ENCODE results near the gene PTPRE. TPM values are rescaled to one million over a fixed set of nuclear protein-coding genes. Genes with fewer than 3 reads are reported as not detected.

Gene PTPRE
- total RNA-seq, 1 donor from 2014 or later: 0.21 TPM

DNA sequence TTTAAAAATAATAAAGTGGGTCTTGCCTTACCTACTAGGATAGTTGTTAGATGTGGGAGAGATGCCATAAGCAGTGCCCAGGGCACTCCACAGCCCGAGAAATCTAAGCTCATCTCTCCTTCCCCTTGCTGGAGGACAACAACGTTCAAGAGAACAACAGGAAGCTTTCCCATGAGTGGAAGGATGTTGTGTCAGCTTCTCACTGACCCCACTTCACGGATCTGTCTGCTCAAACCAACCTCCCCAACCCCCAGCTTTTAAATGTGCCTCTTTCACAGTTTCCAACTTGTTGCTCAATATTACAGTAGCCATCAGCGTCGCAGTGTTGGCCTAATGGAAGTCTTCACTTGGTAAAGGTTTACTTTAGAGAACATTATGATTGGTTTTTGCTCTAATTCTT lies 72.1 kb downstream of the PTPRE start:
- no peaks in the 10 kb centered on the region for H3F3A ChIP-seq (ENCODE audit: low read depth)
- peaks cover 4% of the 10 kb centered on the region for H3K27me3 Mint-ChIP-seq (ENCODE audit: insufficient read depth, low read depth)
- H3K79me2 ChIP-seq (ENCODE audit: low read depth): no peaks in the 10 kb centered on the region
- H2AFZ ChIP-seq (replicated peaks): no peak overlapping the region
- no peaks in the 10 kb centered on the region for H3K36me3 ChIP-seq
- H4K20me1 ChIP-seq (ENCODE audit: low read depth): no peaks in the 10 kb centered on the region
- no peaks in the 10 kb centered on the region for H3K9me3 ChIP-seq (ENCODE audit: low read depth)
- H3K4me3 Mint-ChIP-seq: no peak overlapping the region
- H3K4me3 ChIP-seq: no peak overlapping the region
- H3K27ac ChIP-seq: no peak overlapping the region
- no peaks in the 10 kb centered on the region for H3K4me1 ChIP-seq
- no peak for DNase-seq (ENCODE audit: low spot score)
- peaks cover 7% of the 10 kb centered on the region for H3K9me3 Mint-ChIP-seq
- peaks cover 22% of the 10 kb centered on the region for H3K4me1 Mint-ChIP-seq
- TF ChIP-seq EZH2 (IDR thresholded peaks at IDR 0.05) (no peak), EZH2phosphoT487 (IDR thresholded peaks at IDR 0.05) (no peak)
- TF ChIP-seq, protein P1, sequence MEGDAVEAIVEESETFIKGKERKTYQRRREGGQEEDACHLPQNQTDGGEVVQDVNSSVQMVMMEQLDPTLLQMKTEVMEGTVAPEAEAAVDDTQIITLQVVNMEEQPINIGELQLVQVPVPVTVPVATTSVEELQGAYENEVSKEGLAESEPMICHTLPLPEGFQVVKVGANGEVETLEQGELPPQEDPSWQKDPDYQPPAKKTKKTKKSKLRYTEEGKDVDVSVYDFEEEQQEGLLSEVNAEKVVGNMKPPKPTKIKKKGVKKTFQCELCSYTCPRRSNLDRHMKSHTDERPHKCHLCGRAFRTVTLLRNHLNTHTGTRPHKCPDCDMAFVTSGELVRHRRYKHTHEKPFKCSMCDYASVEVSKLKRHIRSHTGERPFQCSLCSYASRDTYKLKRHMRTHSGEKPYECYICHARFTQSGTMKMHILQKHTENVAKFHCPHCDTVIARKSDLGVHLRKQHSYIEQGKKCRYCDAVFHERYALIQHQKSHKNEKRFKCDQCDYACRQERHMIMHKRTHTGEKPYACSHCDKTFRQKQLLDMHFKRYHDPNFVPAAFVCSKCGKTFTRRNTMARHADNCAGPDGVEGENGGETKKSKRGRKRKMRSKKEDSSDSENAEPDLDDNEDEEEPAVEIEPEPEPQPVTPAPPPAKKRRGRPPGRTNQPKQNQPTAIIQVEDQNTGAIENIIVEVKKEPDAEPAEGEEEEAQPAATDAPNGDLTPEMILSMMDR (IDR thresholded peaks at IDR 0.05): no peak
- H3K27me3 ChIP-seq: peaks cover 6% of the 10 kb centered on the region
- H3K36me3 Mint-ChIP-seq: no peaks in the 10 kb centered on the region
- H3K27ac Mint-ChIP-seq: no peak overlapping the region
- H3K4me2 ChIP-seq: no peak overlapping the region
- no peak overlapping the region for H3K9ac ChIP-seq

DNA sequence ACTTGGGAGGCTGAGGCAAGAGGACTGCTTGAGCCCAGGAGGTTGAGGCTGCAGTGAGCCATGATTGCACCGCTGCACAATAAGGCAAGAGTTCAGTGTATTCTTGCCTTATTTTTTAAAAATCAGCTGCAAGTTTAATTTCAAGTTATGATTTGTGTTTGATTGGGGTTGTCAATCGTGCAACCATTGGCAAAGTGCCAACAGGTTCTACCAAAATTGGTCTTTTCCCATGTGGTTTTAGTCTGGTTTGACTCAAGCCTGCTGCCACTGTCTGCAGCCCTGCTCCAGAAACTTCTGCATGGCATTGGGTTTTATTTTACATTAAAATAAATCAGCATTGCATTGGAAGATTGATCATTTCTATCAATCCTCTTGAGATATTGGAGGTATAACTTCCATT lies 72.7 kb downstream of the PTPRE start:
- H3K36me3 ChIP-seq: no peaks in the 10 kb centered on the region
- no peaks in the 10 kb centered on the region for H3K36me3 Mint-ChIP-seq
- H3K4me2 ChIP-seq: no peak overlapping the region
- no peak overlapping the region for H2AFZ ChIP-seq (replicated peaks)
- TF ChIP-seq EZH2 (IDR thresholded peaks at IDR 0.05): no peak
- no peak for TF ChIP-seq EZH2phosphoT487 (IDR thresholded peaks at IDR 0.05)
- TF ChIP-seq, protein P1 (IDR thresholded peaks at IDR 0.05): no peak
- DNase-seq (ENCODE audit: low spot score): no peak
- H3K4me1 ChIP-seq: no peaks in the 10 kb centered on the region
- no peaks in the 10 kb centered on the region for H3K79me2 ChIP-seq (ENCODE audit: low read depth)
- H4K20me1 ChIP-seq (ENCODE audit: low read depth): no peaks in the 10 kb centered on the region
- H3K27ac ChIP-seq: no peak overlapping the region
- H3K9ac ChIP-seq: no peak overlapping the region
- H3K9me3 Mint-ChIP-seq: peaks cover 7% of the 10 kb centered on the region
- no peak overlapping the region for H3K27ac Mint-ChIP-seq
- H3K27me3 Mint-ChIP-seq (ENCODE audit: insufficient read depth, low read depth): peaks cover 4% of the 10 kb centered on the region
- peaks cover 6% of the 10 kb centered on the region for H3K27me3 ChIP-seq
- H3K4me3 Mint-ChIP-seq: no peak overlapping the region
- peaks cover 17% of the 10 kb centered on the region for H3K4me1 Mint-ChIP-seq
- H3K4me3 ChIP-seq: no peak overlapping the region
- no peaks in the 10 kb centered on the region for H3F3A ChIP-seq (ENCODE audit: low read depth)
- no peaks in the 10 kb centered on the region for H3K9me3 ChIP-seq (ENCODE audit: low read depth)

DNA sequence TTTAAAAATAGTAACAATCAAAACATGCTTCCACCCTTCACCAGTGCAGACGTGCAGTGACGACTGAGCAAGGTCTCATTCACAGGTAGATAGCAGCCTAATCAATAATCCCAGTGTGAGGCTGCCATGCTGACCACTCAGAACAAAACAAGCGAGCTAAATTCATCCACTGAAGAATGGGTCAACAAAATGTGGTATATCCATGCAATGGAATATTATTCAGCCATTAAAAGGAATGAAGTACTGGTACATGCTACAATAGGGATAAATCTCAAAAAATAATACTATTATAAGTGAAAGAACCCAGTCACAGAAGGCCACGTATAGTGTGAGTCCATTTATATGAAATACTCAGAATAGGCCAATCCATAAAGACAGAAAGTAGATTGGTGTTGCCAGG lies 74.0 kb downstream of the PTPRE start:
- Histone ChIP-seq H3K4me1 (no peaks in the 10 kb centered on the region), H2AFZ (replicated peaks) (no peak overlapping the region), H3K79me2 (ENCODE audit: low read depth) (no peaks in the 10 kb centered on the region), H3K27me3 (no peaks in the 10 kb centered on the region), H3F3A (ENCODE audit: low read depth) (no peaks in the 10 kb centered on the region), H3K4me3 (no peak overlapping the region), H3K27ac (no peak overlapping the region), H3K36me3 (no peaks in the 10 kb centered on the region), H3K9me3 (ENCODE audit: low read depth) (no peaks in the 10 kb centered on the region), H4K20me1 (ENCODE audit: low read depth) (no peaks in the 10 kb centered on the region), H3K9ac (no peak overlapping the region), H3K4me2 (no peak overlapping the region)
- Mint-ChIP-seq H3K27ac (no peak overlapping the region), H3K9me3 (peaks cover 7% of the 10 kb centered on the region), H3K36me3 (no peaks in the 10 kb centered on the region), H3K27me3 (ENCODE audit: insufficient read depth, low read depth) (peaks cover 4% of the 10 kb centered on the region), H3K4me1 (peaks cover 17% of the 10 kb centered on the region), H3K4me3 (no peak overlapping the region)
- no peak for DNase-seq (ENCODE audit: low spot score)
- TF ChIP-seq EZH2phosphoT487 (IDR thresholded peaks at IDR 0.05) (no peak), EZH2 (IDR thresholded peaks at IDR 0.05) (no peak)
- TF ChIP-seq, protein P1 (IDR thresholded peaks at IDR 0.05): no peak

Data from neural progenitor cell (in vitro differentiated cells).